PC-9 (cell line): ENCODE results near the gene COX5A. TPM values are rescaled to one million over a fixed set of nuclear protein-coding genes. Genes with fewer than 3 reads are reported as not detected.
"Not testable (repeated sequence)": the region's sequence is repeated elsewhere in the genome, so short reads cannot be mapped to it uniquely, and the experiment has no call there.

ENCODE experiments used
- BruUV-seq: library from RNA; stranded (reverse); fragments of 400-500 nt; replicated peaks from 2 replicates; lab custom pipeline; 2021; lab: Mats Ljungman, UMichigan
- CTCF ChIA-PET: fragments of 300-600 bp; sonication (Branson Sonifier 250); formaldehyde crosslinking; loops from one replicate; lab custom pipeline; 2022; ENCODE audit warnings: antibody characterized with exemption; lab: Charles Lee
- POLR2A ChIA-PET: fragments of 300-600 bp; sonication (Branson Sonifier 250); formaldehyde crosslinking; loops from one replicate; lab custom pipeline; 2022; ENCODE audit warnings: antibody characterized with exemption; ENCODE audit not compliant: unreplicated experiment; lab: Charles Lee
- DNase-seq, 2 experiments: peaks; one replicate each; pipeline versions ENCODE4 v3.0.0 to v3.0.0-alpha.2; 2015 to 2022; ENCODE audit warnings: mixed read lengths in 1 of 2
- H2AFZ ChIP-seq: fragments of 200-600 bp; sonication (generic); 2 replicates; pipeline ENCODE4 v1.8.1; 2017; ENCODE audit warnings: antibody characterized with exemption
- H3F3A ChIP-seq: fragments of 200-600 bp; sonication (generic); 2 replicates; pipeline ENCODE4 v1.8.1; 2017; ENCODE audit warnings: antibody characterized with exemption, mild to moderate bottlenecking, low read depth; ENCODE audit not compliant: insufficient read depth
- H3K27ac ChIP-seq: fragments of 200-600 bp; sonication (generic); 2 replicates; pipeline ENCODE4 v1.6.1; 2016; ENCODE audit warnings: mixed run types
- H3K27me3 ChIP-seq: fragments of 200-600 bp; sonication (generic); 2 replicates; pipeline ENCODE4 v1.6.1; 2016; ENCODE audit warnings: low read depth, mixed run types; ENCODE audit not compliant: insufficient read depth
- H3K36me3 ChIP-seq: fragments of 200-600 bp; sonication (generic); 2 replicates; pipeline ENCODE4 v1.6.1; 2016; ENCODE audit warnings: low read depth, mixed run types
- H3K4me1 ChIP-seq: fragments of 200-600 bp; sonication (generic); replicated peaks from 2 replicates; pipeline ENCODE4 v1.6.1; 2016; ENCODE audit warnings: mixed run types; ENCODE audit not compliant: insufficient read depth
- H3K4me2 ChIP-seq: fragments of 200-600 bp; sonication (generic); 2 replicates; pipeline ENCODE4 v1.6.1; 2017; ENCODE audit warnings: mixed run types
- H3K4me3 ChIP-seq: fragments of 200-600 bp; sonication (generic); 2 replicates; pipeline ENCODE4 v1.6.1; 2016; ENCODE audit warnings: mixed run types
- H3K79me2 ChIP-seq: fragments of 200-600 bp; sonication (generic); 2 replicates; pipeline ENCODE4 v1.6.1; 2017; ENCODE audit warnings: low read depth, mixed run types
- H3K9me2 ChIP-seq: fragments of 200-600 bp; sonication (generic); 2 replicates; pipeline ENCODE4 v1.8.1; 2017; ENCODE audit warnings: mild to moderate bottlenecking; ENCODE audit not compliant: insufficient read depth
- H3K9me3 ChIP-seq: fragments of 200-600 bp; sonication (generic); 2 replicates; pipeline ENCODE4 v1.8.1; 2016; ENCODE audit warnings: low read depth; ENCODE audit not compliant: insufficient read depth
- H4K20me1 ChIP-seq: fragments of 200-600 bp; sonication (generic); 2 replicates; pipeline ENCODE4 v1.8.1; 2017; ENCODE audit not compliant: insufficient read depth
- EZH2 ChIP-seq: fragments of 200-600 bp; sonication (generic); IDR thresholded peaks from 2 replicates; pipeline ENCODE4 v1.8.0; 2017; ENCODE audit warnings: antibody characterized with exemption, low read depth
- intact Hi-C: fragments of 100-400 bp; cut with micrococcal nuclease; formaldehyde crosslinking; loops from one replicate; pipeline ENCODE4 v1.10.0; 2022; ENCODE audit not compliant: unreplicated experiment
- total RNA-seq: library from RNA; stranded (reverse); gene quantifications from 2 replicates; pipeline ENCODE4 v1.2.3, GENCODE V29; 2021
- TF ChIP-seq, protein P1 (sequence below): fragments of 200-600 bp; sonication (generic); conservative IDR thresholded peaks from 2 replicates; pipeline ENCODE4 v1.6.1; 2017; ENCODE audit warnings: mixed run types, antibody characterized with exemption, mild to moderate bottlenecking, moderate library complexity

Gene COX5A
- total RNA-seq, 1 experiment from 2014 or later, result 247 TPM

DNA sequence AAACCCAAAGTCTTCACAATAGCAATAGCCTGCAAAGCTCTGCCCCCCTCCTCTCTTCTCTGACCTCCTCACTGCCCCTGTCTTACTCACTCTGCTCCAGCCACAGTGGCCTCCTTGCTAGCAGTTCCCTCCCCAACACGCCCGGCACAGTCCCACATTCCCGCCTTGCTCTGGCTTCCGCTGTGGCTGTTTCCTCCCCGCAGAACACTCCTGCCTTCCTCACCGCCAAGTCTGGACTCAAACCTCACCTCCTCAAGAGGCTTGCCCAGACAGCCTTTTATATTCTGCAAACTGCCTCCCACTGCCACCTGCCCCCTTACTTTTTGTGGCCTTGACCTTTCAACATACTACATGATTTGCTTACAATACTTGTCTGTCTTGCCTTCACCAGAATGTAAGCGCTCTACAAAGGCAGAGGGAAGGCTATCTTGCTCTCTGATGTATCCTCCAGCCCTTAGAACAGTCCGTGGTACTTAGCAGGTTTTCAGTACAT lies 48.4 kb downstream of the COX5A start:
- Histone ChIP-seq H3K4me1 (peaks cover 39% of the 10 kb centered on the region), H3F3A (no peaks in the 10 kb centered on the region; the same call in 1 of the 2 replicates), H3K79me2 (peaks cover 14% of the 10 kb centered on the region), H3K9me3 (no peaks in the 10 kb centered on the region), H3K27me3 (no peaks in the 10 kb centered on the region), H3K4me2 (peak overlapping the region; percentile 97), H3K4me3 (peak overlapping the region; percentile 70; the same call in 1 of the 2 replicates), H3K27ac (no peak overlapping the region), H4K20me1 (no peaks in the 10 kb centered on the region), H2AFZ (peak overlapping the region; percentile 78), H3K9me2 (no peaks in the 10 kb centered on the region), H3K36me3 (no peaks in the 10 kb centered on the region)
- BruUV-seq, result no TSS peak
- POLR2A ChIA-PET, result no interaction called here
- no peak for DNase-seq
- CTCF ChIA-PET, result interaction anchor here (1.3 kb wide), 1 partner anchor 14 kb away, joined by 5 read pairs; no protein-coding TSS in a partner anchor
- TF ChIP-seq, protein P1, sequence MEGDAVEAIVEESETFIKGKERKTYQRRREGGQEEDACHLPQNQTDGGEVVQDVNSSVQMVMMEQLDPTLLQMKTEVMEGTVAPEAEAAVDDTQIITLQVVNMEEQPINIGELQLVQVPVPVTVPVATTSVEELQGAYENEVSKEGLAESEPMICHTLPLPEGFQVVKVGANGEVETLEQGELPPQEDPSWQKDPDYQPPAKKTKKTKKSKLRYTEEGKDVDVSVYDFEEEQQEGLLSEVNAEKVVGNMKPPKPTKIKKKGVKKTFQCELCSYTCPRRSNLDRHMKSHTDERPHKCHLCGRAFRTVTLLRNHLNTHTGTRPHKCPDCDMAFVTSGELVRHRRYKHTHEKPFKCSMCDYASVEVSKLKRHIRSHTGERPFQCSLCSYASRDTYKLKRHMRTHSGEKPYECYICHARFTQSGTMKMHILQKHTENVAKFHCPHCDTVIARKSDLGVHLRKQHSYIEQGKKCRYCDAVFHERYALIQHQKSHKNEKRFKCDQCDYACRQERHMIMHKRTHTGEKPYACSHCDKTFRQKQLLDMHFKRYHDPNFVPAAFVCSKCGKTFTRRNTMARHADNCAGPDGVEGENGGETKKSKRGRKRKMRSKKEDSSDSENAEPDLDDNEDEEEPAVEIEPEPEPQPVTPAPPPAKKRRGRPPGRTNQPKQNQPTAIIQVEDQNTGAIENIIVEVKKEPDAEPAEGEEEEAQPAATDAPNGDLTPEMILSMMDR, result peak; percentile 23; the same call in 1 of the 2 replicates
- TF ChIP-seq EZH2, result no peak
- intact Hi-C loops, result no loop called here

DNA sequence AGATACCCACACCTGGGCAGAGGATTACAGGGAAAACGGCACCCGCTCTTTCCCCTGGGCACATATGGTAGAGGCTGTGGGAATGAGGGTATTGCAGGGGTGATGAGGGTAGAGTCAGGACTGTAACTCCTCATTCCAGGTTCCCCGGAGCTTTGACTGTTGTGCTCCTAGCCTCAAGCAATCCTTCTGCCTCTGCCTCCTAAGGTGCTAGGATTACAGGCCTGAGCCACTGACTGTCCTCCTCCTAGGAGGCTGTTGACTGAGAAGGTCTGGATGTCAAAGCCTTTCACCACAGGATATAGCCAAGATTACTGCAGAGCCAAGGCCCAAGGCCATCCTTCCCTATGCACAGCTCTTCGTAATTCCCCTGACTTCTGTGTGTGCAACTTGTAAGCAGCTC lies 49.2 kb downstream of the COX5A start:
- CTCF ChIA-PET, result no interaction called here
- H3K4me3 ChIP-seq, result no peak overlapping the region
- H2AFZ ChIP-seq, result no peak overlapping the region

DNA sequence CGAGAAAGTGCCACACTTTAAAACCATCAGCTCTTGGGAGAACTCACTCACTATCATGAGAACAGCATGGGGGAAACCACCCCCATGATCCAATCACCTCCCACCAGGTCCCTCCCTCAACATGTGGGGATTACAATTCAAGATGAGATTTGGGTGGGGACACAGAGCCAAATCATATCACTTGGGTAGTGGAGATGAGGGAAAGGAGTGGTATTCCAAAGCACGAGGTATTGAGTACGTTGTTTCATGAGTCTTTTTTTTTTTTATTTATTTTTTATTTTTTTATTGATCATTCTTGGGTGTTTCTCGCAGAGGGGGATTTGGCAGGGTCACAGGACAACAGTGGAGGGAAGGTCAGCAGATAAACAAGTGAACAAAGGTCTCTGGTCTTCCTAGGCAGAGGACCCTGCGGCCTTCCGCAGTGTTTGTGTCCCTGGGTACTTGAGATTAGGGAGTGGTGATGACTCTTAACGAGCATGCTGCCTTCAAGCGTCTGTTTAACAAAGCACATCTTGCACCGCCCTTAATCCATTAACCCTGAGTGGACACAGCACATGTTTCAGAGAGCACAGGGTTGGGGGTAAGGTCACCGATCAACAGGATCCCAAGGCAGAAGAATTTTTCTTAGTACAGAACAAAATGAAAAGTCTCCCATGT lies 50.2 kb downstream of the COX5A start:
- DNase-seq, POLR2A ChIA-PET, H3K4me2 ChIP-seq, H3K27me3 ChIP-seq, H3K36me3 ChIP-seq, H3K9me3 ChIP-seq, BruUV-seq, H3K27ac ChIP-seq, H3K9me2 ChIP-seq, intact Hi-C loops, H4K20me1 ChIP-seq, H3K4me3 ChIP-seq, H2AFZ ChIP-seq, H3F3A ChIP-seq, CTCF ChIA-PET: not testable (repeated sequence)
- Histone ChIP-seq H3K79me2 (peaks cover 14% of the 10 kb centered on the region), H3K4me1 (peaks cover 39% of the 10 kb centered on the region)

More for the DNA sequence above, 49.2 kb downstream of the COX5A start:
- DNase-seq, result no peak
- POLR2A ChIA-PET, result no interaction called here
- peaks cover 42% of the 10 kb centered on the region for H3K4me1 ChIP-seq
- H3K9me2 ChIP-seq, result no peaks in the 10 kb centered on the region
- H4K20me1 ChIP-seq, result no peaks in the 10 kb centered on the region
- H3K27ac ChIP-seq, result no peak overlapping the region
- no TSS peak for BruUV-seq
- H3K27me3 ChIP-seq, result no peaks in the 10 kb centered on the region
- H3K36me3 ChIP-seq, result no peaks in the 10 kb centered on the region
- H3K79me2 ChIP-seq, result peaks cover 14% of the 10 kb centered on the region
- peaks cover 2% of the 10 kb centered on the region; the same call in 1 of the 2 replicates for H3F3A ChIP-seq
- H3K9me3 ChIP-seq, result no peaks in the 10 kb centered on the region
- intact Hi-C loops, result no loop called here
- no peak overlapping the region for H3K4me2 ChIP-seq
- TF ChIP-seq EZH2, result no peak
- TF ChIP-seq, protein P1, result no peak
